Raji (cell line): Measurements from ENCODE around the gene TLR4.

Experiments used
- POLR2A ChIP-seq: IDR thresholded peaks from 2 replicates; pipeline ENCODE4 v1.6.1; 2011; ENCODE audit warnings: low read depth, low read length, control low read depth; ENCODE audit not compliant: insufficient read depth

Gene TLR4

GRCh38 chr9:117703537-117703936 is 666 bp upstream of the TLR4 start:
- no peak for TF ChIP-seq POLR2A

DNA sequence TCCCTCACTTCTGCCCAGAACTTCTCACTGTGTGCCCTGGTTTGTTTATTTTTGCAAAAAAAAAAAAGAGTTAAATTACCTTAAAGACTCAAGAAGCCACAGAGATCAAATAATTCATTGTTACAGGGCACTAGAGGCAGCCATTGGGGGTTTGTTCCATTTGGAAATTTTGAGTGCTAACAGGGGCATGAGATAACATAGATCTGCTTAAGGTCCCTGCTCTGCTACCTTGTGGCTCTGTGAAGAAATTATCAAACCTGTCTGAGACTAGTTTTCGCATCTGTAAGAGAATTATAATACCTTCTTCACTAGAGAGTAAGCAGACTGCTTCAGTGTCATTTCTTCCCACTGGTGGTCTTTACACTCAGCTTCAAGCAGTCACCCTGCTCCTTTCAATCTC is 394 bp downstream of the TLR4 start:
- no peak for TF ChIP-seq POLR2A

DNA sequence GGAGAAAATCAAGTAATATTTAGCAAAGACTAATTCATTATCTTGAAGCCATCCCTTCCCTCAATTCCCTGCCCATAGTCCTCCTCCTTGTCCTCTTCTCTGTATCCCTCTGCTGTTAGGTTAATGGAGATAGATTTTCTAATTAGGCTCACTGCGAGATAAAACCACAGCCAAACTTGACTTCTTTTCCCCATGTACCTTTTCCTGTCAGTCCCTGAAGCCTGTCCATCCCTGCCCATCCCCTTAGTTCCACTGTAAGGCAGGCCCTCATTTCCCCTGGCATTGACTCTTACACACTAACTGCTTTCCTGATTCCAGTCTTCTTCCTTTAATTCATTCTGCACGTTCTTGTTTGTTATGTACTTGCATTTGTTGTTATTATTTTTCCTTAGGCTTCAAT is 1.2 kb downstream of the TLR4 start:
- TF ChIP-seq POLR2A = no peak

- TF ChIP-seq POLR2A = no peak
Measured at GRCh38 chr9:117706421-117707116, 2.4 kb downstream of the TLR4 start.

GRCh38 chr9:117707561-117707960 is 3.4 kb downstream of the TLR4 start:
- no peak for TF ChIP-seq POLR2A

DNA sequence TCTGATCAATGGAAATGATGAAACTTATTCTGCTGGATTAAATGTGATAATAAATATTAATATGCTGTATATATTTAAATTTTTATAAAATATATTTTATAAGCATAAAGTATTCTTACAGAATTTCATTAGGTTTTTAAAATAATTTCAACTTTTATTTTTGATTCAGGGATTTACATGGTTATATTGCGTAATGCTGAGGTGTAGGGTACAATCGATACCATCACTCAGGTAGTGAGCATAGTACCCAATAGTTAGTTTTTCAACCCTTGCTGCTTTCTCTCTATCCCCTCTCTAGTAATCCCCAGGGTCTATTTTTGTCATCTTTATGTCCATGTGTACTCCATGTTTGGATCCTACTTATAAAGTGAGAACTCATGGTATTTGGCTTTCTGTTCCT is 5.7 kb downstream of the TLR4 start:
- TF ChIP-seq POLR2A = no peak

GRCh38 chr9:117714282-117714681 is 10.1 kb downstream of the TLR4 start:
- no peak for TF ChIP-seq POLR2A

DNA sequence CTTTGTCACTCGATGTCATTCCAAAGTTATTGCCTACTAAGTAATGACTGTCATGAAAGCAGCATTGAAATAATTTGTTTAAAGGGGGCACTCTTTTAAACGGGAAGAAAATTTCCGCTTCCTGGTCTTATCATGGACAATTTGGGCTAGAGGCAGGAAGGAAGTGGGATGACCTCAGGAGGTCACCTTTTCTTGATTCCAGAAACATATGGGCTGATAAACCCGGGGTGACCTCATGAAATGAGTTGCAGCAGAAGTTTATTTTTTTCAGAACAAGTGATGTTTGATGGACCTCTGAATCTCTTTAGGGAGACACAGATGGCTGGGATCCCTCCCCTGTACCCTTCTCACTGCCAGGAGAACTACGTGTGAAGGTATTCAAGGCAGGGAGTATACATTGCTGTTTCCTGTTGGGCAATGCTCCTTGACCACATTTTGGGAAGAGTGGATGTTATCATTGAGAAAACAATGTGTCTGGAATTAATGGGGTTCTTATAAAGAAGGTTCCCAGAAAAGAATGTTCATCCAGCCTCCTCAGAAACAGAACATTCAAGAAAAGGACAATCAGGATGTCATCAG is 11.3 kb downstream of the TLR4 start:
- no peak for TF ChIP-seq POLR2A

DNA sequence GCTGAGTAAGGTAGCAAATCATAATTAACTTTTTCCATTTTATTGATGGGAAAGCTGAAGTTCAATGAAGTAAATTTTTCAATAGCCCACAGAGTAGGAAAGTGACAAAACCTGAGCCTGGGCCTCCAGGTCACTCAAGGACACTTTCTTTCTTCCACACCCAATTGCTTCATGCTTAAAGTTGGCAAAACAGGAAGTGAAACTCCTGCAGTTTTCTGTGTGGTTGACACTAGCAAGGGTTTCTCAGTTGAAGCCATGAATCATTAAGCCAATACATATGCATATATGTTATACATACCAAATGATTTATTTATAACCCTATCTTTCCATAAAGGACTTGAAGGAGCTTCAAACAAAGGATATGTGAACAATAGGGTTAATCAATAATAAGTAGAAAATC is 13.9 kb downstream of the TLR4 start:
- TF ChIP-seq POLR2A = no peak

DNA sequence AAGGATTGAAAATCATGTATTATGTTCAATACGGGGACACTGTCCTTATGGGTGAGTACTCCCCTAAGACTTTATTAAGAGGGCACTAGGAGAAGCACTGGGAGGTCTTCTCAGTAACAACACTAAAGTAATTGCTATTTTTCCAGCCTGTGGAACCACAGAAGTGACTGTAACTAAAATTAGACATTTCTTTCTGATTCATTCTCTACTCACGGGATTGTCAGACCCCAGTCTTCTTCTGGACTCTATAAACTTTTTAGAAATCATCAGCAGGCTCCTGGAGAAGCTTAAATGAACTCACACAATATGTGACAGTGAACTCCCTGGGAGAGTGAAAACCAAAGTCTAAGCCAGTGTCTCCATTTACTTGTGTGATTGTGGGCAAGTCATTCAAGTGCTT is 14.5 kb downstream of the TLR4 start:
- no peak for TF ChIP-seq POLR2A

- no peak for TF ChIP-seq POLR2A
Measured at GRCh38 chr9:117719161-117719920, 15.1 kb downstream of the TLR4 start.

GRCh38 chr9:117720066-117720465 is 15.9 kb downstream of the TLR4 start:
- no peak for TF ChIP-seq POLR2A

DNA sequence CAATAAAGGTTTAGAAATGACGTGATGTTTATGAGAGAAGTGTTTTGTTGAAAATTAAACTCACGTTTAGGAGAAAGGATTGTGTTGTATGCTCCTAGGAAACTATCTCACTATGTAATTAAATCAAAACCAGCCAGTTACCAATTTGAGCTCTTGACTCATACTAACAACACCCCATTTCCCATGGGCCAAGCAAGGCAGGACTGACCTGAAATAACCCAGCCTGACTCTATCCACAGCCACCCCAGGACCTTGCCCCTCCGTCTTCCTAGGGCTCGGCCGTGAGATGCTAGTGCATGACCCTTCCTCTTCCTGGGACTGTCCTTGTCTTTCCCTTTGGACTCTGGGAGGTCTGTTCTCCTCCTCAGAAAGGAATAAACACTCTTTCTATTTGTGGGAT is 16.4 kb downstream of the TLR4 start:
- no peak for TF ChIP-seq POLR2A

DNA sequence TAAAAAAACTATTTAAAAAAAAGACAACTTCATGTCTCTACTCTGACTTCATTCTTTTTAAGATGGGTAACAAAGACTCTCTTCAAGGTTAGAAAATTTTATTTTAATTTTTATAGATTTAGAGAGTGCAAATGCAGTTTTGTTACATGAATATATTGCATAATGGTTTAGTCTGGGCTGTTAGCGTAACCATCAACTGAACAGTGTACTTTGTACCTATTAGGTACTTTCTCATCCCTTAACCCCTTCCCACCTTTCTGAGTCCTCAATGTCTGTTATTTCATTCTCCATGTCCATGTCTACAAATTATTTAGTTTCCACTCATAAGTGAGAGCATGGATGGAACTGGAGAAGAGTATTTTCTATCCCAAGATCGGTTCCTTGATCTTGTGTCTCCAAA is 16.8 kb downstream of the TLR4 start:
- no peak for TF ChIP-seq POLR2A

DNA sequence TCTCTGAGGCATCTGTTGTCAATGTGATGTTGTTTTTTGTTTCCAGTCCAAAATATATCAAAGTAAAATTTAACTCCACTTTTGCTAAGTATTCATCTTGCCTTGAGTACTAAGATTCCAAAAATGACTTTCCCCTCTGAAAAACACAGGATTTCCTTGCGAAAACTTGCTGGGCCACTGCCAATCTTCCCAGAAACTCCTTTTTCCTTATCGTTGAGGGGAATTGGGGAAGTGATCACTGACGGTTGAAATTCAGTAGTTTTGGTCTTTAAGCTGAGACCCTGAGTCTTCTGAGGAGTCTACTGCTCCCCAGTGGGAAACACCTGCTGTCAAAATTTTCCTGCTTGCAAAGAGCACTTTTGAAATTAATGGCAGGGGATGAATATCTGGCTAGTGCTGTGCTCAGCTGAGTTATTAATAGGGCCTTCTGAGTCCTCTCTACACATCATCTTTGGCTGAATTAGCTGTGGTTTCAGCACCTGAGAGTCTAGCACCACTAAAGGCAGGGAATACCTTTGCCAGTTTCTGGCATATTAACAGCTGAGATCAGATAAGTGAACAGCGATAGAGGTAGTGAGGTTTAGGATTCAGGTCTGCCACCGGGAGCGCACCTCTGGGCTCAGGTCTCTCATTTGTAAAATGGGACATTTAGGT is 18.0 kb downstream of the TLR4 start:
- no peak for TF ChIP-seq POLR2A
